Stimulated activated CD8-positive, alpha-beta memory T cell treated with anti-CD3 and anti-CD28 coated beads, Interleukin-12 subunit alpha, Interleukin-12 subunit beta, amount 100 ng/mL, for 1 hour (primary cell): ENCODE measurements around the gene WFIKKN1.

Source experiments
- DNase-seq: peaks from one replicate; pipeline ENCODE4 v3.0.0-alpha.2; 2020; ENCODE audit warnings: low read depth

Gene WFIKKN1

GRCh38 chr16:625117-625976, 5.4 kb upstream of the WFIKKN1 start:
- DNase-seq = no peak

DNA sequence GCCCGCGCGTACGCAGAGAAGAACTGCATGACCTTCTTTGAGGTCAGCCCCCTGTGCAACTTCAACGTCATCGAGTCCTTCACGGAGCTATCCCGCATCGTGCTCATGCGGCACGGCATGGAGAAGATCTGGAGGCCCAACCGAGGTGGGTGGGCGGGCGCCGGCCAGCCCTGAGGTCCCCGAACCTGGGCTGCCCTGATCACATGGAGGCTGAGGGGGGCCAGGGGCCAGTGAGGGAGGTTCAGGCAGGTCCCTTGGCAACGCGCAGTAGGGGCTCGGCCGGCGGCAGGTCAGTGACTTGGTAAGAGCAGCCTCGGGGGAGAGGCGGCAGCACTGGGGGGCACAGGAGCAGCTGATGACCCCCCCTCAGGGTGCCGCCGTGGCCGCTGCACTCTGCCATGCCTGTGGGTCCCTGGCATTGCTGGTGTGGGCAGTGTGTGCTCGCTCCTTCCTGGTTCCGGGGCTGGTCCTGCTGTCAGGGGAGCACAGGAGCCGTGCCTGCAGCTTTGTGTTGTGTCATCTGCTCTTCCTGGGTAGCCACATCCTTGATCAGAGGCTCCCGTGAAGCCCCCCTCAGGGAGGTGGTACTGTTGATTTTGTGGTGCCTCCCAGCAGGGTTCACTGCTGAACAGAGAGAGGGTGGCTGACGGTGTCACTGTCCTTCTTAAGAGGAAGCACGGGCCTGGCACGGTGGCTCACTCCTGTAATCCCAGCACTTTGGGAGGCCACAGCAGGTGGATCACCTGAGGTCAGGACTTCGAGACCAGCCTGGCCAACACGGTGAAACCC, 4.6 kb upstream of the WFIKKN1 start:
- no peak for DNase-seq

DNA sequence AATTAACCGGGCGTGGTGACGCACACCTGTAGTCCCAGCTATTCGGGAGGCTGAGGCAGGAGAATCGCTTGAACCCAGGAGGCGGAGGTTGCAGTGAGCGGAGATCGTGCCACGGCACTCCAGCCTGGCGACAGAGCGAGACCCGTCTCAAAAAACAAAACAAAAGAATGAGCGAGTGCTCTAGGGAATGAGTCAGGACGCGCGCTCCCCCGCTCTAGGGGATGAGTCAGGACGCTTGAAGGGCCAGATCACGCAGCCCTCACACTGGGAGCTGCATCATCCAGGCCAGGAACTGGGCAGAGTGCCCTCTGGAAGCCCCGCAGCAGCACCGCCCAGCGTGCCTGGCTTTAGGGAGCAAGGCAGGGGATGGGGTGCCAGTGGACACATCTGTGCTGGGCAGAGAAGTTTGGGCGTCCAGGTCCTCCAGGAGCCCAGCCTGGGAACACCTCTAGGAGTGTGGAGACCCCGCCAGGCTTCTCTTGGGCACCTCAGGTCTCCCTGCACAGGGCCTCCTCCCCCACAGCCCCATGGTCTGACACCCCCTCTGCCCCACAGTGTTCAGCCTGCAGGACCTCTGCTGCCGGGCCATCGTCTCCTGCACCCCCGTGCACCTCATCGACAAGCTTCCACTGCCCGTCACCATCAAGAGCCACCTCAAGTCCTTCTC, 3.9 kb upstream of the WFIKKN1 start:
- no peak for DNase-seq

DNA sequence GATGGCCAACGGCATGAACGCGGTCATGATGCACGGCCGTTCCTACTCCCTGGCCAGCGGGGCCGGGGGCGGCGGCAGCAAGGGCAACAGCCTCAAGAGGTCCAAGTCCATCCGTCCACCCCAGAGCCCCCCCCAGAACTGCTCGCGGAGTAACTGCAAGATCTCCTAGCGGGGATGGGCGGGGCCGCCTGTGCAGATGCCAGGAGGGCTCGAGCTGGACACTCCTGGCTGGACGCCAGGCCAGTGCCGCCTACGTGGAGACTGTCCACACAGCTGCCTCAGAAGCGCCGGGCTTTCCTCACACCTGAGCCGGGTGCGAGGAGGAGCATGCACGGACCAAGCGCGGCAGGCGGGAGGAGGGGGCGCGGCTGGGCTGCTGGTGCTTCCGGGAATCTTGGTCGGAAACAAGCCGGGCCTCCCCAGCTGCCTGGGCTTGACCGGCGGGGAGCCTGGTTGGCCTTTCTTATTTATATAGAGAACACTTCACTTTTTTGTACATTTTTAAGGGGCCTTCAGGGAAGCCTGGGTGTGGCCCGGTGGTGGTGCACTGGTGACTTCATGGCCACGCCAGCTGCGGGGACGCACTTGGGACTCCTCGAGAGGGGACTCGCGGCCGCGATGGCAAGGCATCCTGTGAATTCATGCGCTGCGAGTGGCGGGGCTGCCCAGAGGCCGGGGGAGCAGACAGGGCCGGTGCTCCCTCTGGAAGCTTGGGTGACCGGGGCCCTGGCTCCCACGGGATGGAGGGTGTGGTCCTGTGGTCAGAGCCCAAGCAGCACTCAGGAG, 3.1 kb upstream of the WFIKKN1 start:
- DNase-seq = no peak

GRCh38 chr16:628321-629061, 2.3 kb upstream of the WFIKKN1 start:
- no peak for DNase-seq

DNA sequence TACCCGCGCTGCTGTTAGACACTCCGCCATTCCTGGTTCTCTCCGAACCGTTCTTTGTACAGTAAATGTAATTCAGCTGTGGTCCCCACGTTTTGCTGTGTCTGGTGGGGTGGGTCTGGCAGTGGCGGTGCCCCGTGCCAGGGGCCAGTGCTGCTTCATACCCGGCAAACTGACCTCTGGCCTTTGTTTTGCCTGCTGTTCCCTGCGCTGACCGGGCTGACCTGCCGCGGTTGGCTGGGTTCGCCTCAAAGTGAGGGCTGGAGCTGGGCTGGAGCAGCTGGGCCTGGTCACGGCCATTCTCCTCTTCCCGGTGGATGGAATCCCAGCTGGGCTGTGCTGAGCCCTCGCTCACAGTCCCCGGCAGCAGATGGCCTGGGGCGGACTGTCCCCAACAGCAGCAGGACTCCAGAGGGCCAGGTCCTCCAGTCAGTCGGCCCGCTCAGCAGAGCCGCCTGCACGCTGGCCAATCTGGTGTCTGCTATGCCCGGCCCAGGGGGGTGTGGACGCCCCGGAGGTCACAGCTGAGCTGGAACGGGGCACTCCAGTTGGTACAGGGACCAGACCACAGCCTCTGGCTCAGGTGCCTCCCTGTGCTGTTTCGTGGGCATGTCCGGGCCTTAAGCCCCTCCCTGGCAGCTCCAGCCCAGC, 1.5 kb upstream of the WFIKKN1 start:
- no peak for DNase-seq

DNA sequence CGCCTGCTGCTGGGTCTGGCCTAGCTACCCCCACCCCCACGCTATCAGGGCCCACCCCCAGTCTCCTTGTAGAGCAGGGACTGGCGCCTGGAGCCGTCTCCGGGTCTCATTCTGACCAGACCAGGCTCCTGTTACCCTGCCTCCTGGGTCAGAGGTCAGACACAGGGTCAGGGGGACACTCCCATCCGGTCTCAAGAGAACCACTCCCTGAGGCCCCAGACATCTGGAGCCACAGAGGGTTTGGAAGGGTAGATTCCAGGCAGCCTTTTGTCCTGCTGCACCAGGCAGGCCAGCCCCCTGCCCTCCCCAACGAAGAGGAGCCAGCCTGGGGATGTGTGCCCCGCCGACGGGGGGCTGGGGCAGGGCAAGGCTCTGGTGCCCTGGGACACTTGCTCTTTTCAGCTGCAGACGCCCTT, 944 bp upstream of the WFIKKN1 start:
- DNase-seq = no peak

DNA sequence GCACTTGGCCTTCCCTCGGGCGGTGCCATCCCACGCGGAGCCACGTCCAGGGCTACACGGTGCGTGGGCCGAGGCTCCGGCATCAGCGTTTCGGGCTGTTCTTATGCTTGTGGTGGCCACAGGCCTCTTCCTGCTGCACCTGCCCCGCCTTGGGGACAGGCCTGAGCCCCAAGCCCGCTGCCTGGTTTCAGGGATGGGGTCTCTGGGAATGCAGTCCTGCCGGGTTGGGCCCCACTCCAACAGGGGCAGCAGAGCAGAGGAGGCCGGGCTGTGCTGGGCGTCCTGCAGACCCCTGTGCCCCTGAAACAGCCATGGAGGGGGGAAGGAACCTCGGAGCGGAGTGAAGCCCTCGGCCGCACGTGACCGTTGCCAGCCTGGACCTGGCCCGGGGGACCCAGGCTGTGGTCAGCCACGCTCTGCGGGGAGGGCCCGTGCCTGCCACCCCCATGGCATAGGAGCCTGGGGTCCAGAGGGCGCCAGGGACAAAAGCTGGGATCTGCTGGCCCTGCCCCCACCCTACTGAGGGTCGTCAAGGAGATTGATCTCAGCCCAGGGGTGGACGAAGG, 453 bp upstream of the WFIKKN1 start:
- no peak for DNase-seq

DNA sequence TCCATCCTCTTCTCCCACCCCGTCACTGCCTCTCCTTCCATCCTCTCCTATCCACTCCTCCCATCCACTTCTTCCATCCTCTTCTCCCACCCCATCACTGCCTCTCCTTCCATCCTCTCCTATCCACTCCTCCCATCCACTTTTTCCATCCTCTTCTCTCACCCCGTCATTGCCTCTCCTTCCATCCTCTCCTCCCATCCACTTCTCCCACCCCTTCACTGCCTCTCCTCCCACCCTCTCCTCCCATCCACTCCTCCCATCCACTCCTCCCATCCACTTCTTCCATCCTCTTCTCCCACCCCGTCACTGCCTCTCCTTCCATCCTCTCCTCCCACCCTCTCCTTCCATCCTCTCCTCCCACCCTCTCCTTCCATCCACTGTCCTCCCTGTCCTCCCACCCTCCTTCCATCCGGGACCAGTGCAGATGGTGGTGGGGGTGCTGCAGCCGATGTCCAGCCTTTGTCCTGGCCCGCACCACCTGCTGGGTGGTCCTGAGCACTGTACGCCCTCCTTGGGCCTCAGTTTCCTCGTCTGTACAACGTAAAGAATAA, 1.1 kb downstream of the WFIKKN1 start:
- no peak for DNase-seq

DNA sequence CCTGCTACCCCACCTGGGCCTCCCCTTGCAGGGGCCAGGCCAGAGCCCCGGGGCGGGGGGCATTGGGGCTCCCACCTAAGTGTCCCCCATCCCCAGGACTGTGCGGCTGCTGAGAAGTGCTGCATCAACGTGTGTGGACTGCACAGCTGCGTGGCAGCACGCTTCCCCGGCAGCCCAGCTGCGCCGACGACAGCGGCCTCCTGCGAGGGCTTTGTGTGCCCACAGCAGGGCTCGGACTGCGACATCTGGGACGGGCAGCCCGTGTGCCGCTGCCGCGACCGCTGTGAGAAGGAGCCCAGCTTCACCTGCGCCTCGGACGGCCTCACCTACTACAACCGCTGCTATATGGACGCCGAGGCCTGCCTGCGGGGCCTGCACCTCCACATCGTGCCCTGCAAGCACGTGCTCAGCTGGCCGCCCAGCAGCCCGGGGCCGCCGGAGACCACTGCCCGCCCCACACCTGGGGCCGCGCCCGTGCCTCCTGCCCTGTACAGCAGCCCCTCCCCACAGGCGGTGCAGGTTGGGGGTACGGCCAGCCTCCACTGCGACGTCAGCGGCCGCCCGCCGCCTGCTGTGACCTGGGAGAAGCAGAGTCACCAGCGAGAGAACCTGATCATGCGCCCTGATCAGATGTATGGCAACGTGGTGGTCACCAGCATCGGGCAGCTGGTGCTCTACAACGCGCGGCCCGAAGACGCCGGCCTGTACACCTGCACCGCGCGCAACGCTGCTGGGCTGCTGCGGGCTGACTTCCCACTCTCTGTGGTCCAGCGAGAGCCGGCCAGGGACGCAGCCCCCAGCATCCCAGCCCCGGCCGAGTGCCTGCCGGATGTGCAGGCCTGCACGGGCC, 1.9 kb downstream of the WFIKKN1 start:
- no peak for DNase-seq

DNA sequence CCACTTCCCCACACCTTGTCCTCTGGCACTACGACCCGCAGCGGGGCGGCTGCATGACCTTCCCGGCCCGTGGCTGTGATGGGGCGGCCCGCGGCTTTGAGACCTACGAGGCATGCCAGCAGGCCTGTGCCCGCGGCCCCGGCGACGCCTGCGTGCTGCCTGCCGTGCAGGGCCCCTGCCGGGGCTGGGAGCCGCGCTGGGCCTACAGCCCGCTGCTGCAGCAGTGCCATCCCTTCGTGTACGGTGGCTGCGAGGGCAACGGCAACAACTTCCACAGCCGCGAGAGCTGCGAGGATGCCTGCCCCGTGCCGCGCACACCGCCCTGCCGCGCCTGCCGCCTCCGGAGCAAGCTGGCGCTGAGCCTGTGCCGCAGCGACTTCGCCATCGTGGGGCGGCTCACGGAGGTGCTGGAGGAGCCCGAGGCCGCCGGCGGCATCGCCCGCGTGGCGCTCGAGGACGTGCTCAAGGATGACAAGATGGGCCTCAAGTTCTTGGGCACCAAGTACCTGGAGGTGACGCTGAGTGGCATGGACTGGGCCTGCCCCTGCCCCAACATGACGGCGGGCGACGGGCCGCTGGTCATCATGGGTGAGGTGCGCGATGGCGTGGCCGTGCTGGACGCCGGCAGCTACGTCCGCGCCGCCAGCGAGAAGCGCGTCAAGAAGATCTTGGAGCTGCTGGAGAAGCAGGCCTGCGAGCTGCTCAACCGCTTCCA, 2.7 kb downstream of the WFIKKN1 start:
- DNase-seq = no peak

DNA sequence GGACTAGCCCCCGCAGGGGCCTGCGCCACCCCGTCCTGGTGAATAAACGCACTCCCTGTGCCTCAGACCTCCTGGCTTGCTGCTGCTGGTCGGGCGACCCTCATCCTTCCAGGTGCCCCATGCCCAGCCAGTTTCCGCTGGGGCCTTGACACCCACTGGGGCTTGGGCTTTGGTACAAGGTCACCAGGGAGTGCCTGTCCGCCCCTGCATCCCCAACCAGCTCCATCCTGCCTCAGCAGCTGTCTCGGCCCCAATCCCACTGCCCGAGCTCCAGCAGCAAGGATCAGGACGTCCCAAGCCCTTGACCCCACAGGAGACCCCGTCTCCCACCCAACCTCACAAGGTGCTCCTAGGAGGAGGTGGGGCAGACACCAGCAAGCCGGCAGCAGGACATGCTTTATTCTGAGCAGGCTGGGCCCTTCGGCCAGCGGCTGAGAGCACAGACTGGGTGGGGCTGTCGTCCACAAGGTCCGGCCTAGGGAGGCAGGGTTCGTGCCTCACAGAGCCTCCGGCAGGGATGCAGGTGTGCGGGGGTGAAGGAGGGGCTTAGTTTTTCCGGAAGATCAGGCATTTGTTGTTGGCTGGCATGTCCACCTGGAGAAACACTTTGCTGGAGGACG, 3.4 kb downstream of the WFIKKN1 start:
- DNase-seq = no peak

- no peak for DNase-seq
These were observed 4.2 kb downstream of the WFIKKN1 start for GRCh38 chr16:634996-635395.

GRCh38 chr16:635573-636205, 4.9 kb downstream of the WFIKKN1 start:
- DNase-seq = no peak

- peak; percentile 86 for DNase-seq
These were observed 5.7 kb downstream of the WFIKKN1 start, which contains the start of gene METTL26 for GRCh38 chr16:636206-637080. Gene METTL26, minus strand, starts transcription at chr16:636305. Its CDS starts 15 bp downstream, at chr16:636290.
